Subcutaneous abdominal adipose tissue (tissue), 5 donors: ENCODE results near the gene LONRF3.
A peak's percentile ranks its signal among the peaks of the same experiment; 100 is the strongest.

Experiments
- H3K27ac ChIP-seq: one replicate; pipeline ENCODE4 v1.7.0; 2013; ENCODE audit warnings: low read depth, mild to moderate bottlenecking, inconsistent platforms, low read length, moderate library complexity
- H3K27me3 ChIP-seq, 5 donors: one replicate each; pipeline ENCODE4 v1.7.0; 2013; ENCODE audit warnings: low read length in 5 of 5, inconsistent platforms in 1 of 5; ENCODE audit not compliant: control insufficient read depth in 5 of 5, insufficient read depth in 4 of 5
- H3K36me3 ChIP-seq, 5 donors: one replicate each; pipeline ENCODE4 v1.7.0; 2013; ENCODE audit warnings: low read length in 5 of 5; ENCODE audit not compliant: control insufficient read depth in 5 of 5, insufficient read depth in 5 of 5
- H3K4me1 ChIP-seq, 5 donors: one replicate each; pipeline ENCODE4 v1.7.0; 2013; ENCODE audit warnings: low read length in 5 of 5, mild to moderate bottlenecking in 3 of 5, moderate library complexity in 1 of 5; ENCODE audit not compliant: control insufficient read depth in 5 of 5, insufficient read depth in 5 of 5
- H3K4me3 ChIP-seq, 5 donors: one replicate each; pipeline ENCODE4 v1.7.0; 2013; ENCODE audit warnings: low read length in 5 of 5, low read depth in 1 of 5
- H3K9ac ChIP-seq, 5 donors: one replicate each; pipeline ENCODE4 v1.7.0; 2013; ENCODE audit warnings: low read length in 5 of 5, mild to moderate bottlenecking in 4 of 5, moderate library complexity in 3 of 5
- H3K9me3 ChIP-seq, 5 donors: one replicate each; pipeline ENCODE4 v1.7.0; 2013; ENCODE audit warnings: low read length in 5 of 5; ENCODE audit not compliant: control insufficient read depth in 5 of 5
- donor health status: healthy.
- donor health status: healthy.
- donor health status: healthy.
- donor health status: healthy.
- donor health status: healthy.

LONRF3 gene

DNA sequence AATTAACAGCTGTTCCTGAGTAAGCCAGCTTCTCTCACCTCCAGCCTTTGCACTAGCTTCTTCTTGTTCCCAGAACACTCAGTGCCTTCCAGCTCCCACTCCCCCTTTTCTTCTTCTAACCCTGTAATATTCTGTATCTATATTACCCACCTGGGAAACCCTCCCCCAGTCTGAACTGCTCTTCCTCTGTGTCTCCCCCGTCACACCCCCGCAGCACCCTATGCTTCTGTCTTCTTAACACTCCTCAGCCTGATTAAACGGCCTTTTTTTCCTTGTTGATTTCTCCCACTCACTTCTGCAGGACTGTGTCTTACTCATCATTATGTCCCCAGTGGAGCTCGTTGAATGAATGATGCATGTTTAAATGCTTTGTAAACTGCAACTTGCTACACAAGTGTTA lies 9.0 kb upstream of the LONRF3 start:
- Histone ChIP-seq H3K36me3 (no peaks in the 10 kb centered on the region), H3K4me3 (no peak overlapping the region), H3K27me3 (peaks cover 0 to 3% (median 0%) of the 10 kb centered on the region in 5 donors), H3K4me1 (no peaks in the 10 kb centered on the region), H3K9me3 (no peaks in the 10 kb centered on the region), H3K9ac (no peak overlapping the region), H3K27ac (no peak overlapping the region)

- no peaks in the 10 kb centered on the region for H3K36me3 ChIP-seq
- no peak overlapping the region for H3K9ac ChIP-seq
- H3K27me3 ChIP-seq, result peaks cover 0 to 15% (median 5%) of the 10 kb centered on the region in 5 donors
- no peaks in the 10 kb centered on the region for H3K9me3 ChIP-seq
- no peaks in the 10 kb centered on the region for H3K4me1 ChIP-seq
- no peak overlapping the region for H3K27ac ChIP-seq
- H3K4me3 ChIP-seq, result no peak overlapping the region
These were observed 6.4 kb upstream of the LONRF3 start for GRCh38 chrX:118968031-118968430.

DNA sequence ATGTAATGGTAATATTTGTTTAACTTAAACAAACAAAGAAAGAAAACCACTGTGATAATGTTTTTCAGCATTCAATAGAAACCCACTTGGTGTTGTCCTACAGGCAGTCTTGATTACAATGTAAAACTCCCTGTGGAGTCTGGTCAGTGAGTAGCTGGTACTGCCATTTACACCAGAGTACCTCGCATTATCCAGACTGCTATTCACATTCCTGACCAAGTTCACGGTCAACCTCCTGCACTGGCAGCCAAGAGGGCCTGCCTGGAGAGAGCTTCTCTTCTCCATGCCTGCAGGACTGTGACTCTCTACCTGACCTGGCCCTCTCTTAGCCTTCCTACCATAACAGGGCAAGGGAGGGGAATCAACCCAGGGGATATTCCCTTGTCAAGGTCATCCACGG lies 2.9 kb upstream of the LONRF3 start:
- H3K36me3 ChIP-seq, result no peaks in the 10 kb centered on the region
- no peak overlapping the region for H3K9ac ChIP-seq
- H3K9me3 ChIP-seq, result no peaks in the 10 kb centered on the region
- peaks cover 0 to 19% (median 12%) of the 10 kb centered on the region in 5 donors for H3K27me3 ChIP-seq
- peaks cover 0 to 26% (median 14%) of the 10 kb centered on the region in 5 donors for H3K4me1 ChIP-seq
- no peak overlapping the region for H3K4me3 ChIP-seq
- no peak overlapping the region for H3K27ac ChIP-seq

GRCh38 chrX:118973389-118974087 lies 880 bp upstream of the LONRF3 start:
- H3K4me3 ChIP-seq, result peak overlapping the region in 4 of 5 donors; percentile 46 to 76 (median 72)
- H3K27ac ChIP-seq, result no peak overlapping the region

DNA sequence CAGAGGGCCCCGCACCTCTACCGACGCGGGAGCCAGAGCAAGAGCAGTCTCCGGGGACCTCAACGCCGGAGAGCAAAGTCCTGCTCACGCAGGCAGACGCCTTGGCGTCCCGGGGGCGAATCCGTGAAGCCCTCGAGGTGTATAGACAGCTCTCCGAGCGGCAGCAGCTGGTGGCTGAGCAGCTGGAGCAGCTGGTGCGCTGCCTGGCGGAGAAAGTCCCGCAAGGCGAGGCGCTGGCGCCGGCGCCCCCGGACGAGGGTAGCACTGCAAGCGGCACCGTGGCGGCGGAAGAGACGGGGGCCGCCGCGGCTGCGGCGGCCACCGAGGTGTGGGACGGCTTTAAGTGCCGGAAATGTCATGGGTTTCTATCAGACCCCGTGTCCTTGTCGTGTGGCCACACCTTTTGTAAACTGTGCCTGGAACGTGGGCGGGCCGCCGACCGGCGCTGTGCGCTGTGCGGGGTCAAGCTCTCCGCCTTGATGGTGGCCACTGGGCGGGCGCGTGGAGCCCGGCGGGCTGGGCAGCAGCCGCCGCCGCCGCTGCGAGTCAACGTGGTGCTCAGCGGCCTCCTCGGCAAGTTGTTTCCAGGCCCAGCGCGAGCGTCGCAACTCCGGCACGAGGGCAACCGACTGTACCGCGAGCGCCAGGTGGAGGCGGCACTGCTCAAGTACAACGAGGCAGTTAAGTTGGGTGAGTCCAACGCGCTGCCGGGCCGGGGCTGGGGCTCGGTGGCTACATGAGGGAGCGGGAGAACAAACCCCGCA lies 672 bp downstream of the LONRF3 start:
- H3K4me3 ChIP-seq, result peak overlapping the region; percentile 46 to 76 (median 72)
- no peaks in the 10 kb centered on the region for H3K36me3 ChIP-seq
- H3K4me1 ChIP-seq, result peaks cover 0 to 34% (median 26%) of the 10 kb centered on the region in 5 donors
- H3K27ac ChIP-seq, result peak overlapping the region; percentile 72
- H3K27me3 ChIP-seq, result peaks cover 0 to 19% (median 14%) of the 10 kb centered on the region in 5 donors
- H3K9ac ChIP-seq, result peak overlapping the region in 4 of 5 donors; percentile 12 to 82 (median 68)
- H3K9me3 ChIP-seq, result no peaks in the 10 kb centered on the region

More at GRCh38 chrX:118973389-118974087, 880 bp upstream of the LONRF3 start:
- Histone ChIP-seq H3K27me3 (peaks cover 0 to 19% (median 14%) of the 10 kb centered on the region in 5 donors), H3K9ac (peak overlapping the region in 1 of 5 donors; percentile 38), H3K36me3 (no peaks in the 10 kb centered on the region), H3K4me1 (peaks cover 0 to 29% (median 26%) of the 10 kb centered on the region in 5 donors), H3K9me3 (no peaks in the 10 kb centered on the region)

DNA sequence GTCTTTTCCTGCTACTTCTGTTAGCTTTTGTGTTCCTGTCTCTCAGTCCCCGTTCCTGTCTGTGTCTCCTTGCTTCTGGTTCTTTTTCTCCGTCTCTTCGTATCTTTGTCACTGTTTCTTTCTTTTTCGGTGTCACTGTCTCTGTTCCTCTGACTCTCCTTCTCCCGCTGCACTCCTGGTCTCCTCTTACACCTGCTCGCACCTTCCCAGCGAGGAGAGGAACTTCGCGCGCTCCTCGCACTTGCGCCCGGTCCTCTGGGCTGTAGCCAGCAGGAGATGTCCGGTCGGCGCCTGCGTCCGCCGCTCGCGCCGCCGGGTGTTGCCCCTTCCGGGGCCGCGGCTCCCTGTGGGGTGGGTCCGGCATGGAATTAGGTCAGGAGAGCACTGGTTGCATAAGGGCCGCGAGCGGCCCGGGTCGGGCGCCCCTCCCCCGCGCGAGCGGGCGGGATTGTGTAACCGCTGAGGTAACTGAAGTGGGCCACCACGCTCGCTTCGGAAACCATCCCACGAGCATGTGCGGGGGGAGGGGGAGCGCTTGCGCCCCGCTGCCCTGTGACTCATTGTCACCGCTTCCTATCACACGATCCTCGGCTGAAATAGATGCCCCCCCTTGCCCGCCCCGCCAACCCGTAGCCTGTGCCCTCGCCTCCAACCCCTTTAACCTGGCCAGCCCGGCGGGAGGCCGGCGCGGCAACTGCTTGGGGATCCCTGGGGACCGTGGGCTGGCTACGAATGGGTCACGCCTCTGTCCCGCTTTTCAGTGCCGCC lies 1.6 kb downstream of the LONRF3 start:
- peak overlapping the region; percentile 46 to 80 (median 73) for H3K4me3 ChIP-seq
- no peaks in the 10 kb centered on the region for H3K36me3 ChIP-seq
- H3K27ac ChIP-seq, result peak overlapping the region; percentile 72
- peaks cover 0 to 19% (median 14%) of the 10 kb centered on the region in 5 donors for H3K27me3 ChIP-seq
- peaks cover 0 to 34% (median 26%) of the 10 kb centered on the region in 5 donors for H3K4me1 ChIP-seq
- H3K9me3 ChIP-seq, result no peaks in the 10 kb centered on the region
- peak overlapping the region in 4 of 5 donors; percentile 34 to 72 (median 54) for H3K9ac ChIP-seq

DNA sequence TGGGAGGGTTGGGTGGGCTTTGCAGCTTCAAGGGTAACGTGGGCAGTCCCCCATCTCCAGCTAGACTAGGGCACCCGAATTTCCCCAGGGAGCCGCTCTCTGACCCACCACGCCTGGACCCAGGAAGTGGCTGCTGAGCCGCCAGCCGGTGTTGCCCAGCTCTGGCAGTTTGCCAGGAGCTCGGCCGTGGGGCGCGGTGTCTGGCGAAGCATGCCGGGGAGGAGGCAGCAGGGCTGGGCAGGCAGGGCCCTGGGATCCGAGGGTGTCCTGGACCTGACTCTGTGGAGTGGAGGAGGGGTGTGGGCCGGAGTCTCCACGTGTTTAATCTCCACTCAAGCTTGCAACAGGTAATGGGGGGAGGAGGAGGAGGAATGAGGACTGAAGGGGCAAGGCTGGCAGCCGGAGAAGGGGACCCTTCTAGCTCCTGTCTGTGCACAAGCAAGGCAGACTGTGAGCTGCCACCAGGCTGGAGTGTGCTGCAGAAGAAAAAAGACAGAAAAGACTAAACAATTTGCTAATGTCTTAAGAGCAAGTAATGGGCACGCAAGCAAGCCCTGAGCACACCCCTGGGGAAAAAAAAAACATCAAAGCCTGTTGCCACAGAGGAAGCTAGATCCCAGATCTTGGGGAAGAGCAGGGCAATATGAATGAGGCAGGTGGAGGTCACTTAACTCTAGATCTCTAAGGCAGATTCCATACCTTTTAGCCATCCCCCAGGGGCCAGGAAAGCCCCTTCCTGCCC lies 2.4 kb downstream of the LONRF3 start:
- peaks cover 0 to 4% (median 0%) of the 10 kb centered on the region in 5 donors for H3K36me3 ChIP-seq
- peaks cover 0 to 15% (median 12%) of the 10 kb centered on the region in 5 donors for H3K27me3 ChIP-seq
- peak overlapping the region; percentile 72 for H3K27ac ChIP-seq
- H3K9me3 ChIP-seq, result no peaks in the 10 kb centered on the region
- H3K9ac ChIP-seq, result peak overlapping the region in 4 of 5 donors; percentile 19 to 47 (median 28)
- peaks cover 0 to 34% (median 26%) of the 10 kb centered on the region in 5 donors for H3K4me1 ChIP-seq
- peak overlapping the region in 4 of 5 donors; percentile 46 to 76 (median 72) for H3K4me3 ChIP-seq

GRCh38 chrX:118977424-118977823 lies 3.0 kb downstream of the LONRF3 start:
- Histone ChIP-seq H3K4me1 (peaks cover 0 to 34% (median 26%) of the 10 kb centered on the region in 5 donors), H3K9ac (no peak overlapping the region), H3K9me3 (no peaks in the 10 kb centered on the region), H3K36me3 (peaks cover 0 to 5% (median 0%) of the 10 kb centered on the region in 5 donors), H3K27me3 (peaks cover 0 to 13% (median 8%) of the 10 kb centered on the region in 5 donors), H3K27ac (no peak overlapping the region), H3K4me3 (peak overlapping the region in 1 of 5 donors; percentile 17)

- peaks cover 0 to 31% (median 22%) of the 10 kb centered on the region in 5 donors for H3K4me1 ChIP-seq
- no peak overlapping the region for H3K9ac ChIP-seq
- no peak overlapping the region for H3K4me3 ChIP-seq
- peaks cover 0 to 6% (median 0%) of the 10 kb centered on the region in 5 donors for H3K36me3 ChIP-seq
- peaks cover 0 to 8% (median 3%) of the 10 kb centered on the region in 5 donors for H3K27me3 ChIP-seq
- H3K27ac ChIP-seq, result no peak overlapping the region
- no peaks in the 10 kb centered on the region for H3K9me3 ChIP-seq
These were observed 4.0 kb downstream of the LONRF3 start for GRCh38 chrX:118978451-118978850.
